LNCAP (cell line): Measurements from ENCODE around the gene LCLAT1.

Experiments used
- TF ChIP-seq, protein P1 (sequence below): fragments of 450-650 bp; IDR thresholded peaks from 2 replicates; pipeline ENCODE4 v1.5.1; 2017; ENCODE audit warnings: mild to moderate bottlenecking

The LCLAT1 gene

DNA sequence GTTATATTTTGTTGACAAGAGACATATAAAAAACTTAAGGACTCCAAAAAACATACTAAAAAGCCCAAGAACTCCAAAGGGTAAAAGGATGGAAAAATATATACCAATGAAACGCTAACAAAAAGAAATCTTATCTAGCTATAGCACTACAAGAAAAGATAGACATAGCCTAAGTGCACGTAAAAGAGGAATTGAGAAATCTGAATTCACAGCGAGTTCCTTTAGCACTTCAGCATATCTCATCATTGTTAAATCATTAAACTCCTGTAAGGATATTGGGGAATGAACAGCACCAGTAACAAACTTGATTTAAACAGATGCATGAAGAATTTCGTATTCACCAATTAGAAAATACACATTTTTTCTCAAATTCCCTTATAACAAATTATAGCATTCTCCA lies 226.1 kb downstream of the LCLAT1 start:
- TF ChIP-seq, protein P1, sequence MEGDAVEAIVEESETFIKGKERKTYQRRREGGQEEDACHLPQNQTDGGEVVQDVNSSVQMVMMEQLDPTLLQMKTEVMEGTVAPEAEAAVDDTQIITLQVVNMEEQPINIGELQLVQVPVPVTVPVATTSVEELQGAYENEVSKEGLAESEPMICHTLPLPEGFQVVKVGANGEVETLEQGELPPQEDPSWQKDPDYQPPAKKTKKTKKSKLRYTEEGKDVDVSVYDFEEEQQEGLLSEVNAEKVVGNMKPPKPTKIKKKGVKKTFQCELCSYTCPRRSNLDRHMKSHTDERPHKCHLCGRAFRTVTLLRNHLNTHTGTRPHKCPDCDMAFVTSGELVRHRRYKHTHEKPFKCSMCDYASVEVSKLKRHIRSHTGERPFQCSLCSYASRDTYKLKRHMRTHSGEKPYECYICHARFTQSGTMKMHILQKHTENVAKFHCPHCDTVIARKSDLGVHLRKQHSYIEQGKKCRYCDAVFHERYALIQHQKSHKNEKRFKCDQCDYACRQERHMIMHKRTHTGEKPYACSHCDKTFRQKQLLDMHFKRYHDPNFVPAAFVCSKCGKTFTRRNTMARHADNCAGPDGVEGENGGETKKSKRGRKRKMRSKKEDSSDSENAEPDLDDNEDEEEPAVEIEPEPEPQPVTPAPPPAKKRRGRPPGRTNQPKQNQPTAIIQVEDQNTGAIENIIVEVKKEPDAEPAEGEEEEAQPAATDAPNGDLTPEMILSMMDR, result no peak

DNA sequence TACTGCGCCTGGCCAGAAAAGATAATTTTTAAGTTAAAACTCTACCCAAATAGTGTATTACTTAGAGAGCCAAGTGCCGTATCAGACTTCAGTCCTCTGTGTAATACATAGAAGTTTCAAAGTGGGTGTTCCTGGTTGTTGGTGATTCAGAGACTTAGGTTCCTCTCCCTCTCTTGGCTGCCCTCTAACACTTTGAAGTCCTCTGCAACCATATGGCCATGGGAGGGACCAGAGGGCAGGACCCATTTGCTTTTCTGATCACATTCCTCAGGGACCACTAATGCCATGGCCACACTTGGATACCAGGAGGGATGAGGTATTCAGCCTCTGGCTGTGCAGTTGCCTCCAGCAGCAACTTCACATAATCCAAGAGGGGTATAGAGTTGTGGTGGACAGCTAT lies 228.7 kb downstream of the LCLAT1 start:
- TF ChIP-seq, protein P1, result no peak

DNA sequence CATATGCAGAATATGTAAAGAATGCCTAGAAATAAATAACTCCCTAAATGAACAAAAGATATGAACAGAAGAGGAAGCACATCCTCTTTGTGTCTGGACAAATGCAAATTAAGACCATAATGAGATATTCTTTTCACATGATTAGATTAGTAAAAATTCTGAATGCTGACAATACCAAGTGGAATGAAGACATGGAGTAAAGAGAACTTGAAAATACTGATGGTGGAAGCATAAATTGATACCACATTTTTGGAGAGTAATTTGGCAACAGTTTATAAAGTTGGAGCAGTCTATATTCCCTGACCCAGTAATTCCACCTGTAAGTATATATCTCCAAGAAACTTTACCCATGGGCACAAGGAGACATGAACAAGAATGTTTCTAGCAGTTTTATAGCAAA lies 230.2 kb downstream of the LCLAT1 start:
- TF ChIP-seq, protein P1, result no peak

DNA sequence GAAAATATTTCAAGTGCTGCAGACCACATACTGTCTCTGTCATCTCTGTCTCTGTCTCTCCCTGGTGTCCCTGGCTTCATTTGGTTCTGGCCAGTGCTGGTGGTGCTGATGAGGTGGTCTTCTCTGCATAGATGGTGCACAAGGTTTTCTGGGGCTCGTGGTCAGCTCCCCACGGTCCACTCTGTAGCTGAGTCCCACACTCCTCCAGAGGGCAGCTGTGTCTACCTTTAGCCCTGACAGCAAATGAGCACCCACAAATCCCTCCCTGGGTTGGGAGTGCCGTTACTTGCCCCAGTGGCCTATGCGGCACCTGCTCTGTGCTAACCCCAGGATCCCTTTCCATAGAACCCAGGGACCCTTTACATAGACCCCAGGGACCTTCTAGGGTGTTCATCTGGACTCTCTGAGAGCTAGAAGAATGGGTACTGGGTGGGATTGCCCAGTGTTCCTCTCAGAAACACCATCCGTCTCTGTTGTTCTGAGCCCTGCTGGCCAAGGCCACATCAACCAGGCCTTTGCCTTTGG lies 230.9 kb downstream of the LCLAT1 start:
- TF ChIP-seq, protein P1, result no peak

DNA sequence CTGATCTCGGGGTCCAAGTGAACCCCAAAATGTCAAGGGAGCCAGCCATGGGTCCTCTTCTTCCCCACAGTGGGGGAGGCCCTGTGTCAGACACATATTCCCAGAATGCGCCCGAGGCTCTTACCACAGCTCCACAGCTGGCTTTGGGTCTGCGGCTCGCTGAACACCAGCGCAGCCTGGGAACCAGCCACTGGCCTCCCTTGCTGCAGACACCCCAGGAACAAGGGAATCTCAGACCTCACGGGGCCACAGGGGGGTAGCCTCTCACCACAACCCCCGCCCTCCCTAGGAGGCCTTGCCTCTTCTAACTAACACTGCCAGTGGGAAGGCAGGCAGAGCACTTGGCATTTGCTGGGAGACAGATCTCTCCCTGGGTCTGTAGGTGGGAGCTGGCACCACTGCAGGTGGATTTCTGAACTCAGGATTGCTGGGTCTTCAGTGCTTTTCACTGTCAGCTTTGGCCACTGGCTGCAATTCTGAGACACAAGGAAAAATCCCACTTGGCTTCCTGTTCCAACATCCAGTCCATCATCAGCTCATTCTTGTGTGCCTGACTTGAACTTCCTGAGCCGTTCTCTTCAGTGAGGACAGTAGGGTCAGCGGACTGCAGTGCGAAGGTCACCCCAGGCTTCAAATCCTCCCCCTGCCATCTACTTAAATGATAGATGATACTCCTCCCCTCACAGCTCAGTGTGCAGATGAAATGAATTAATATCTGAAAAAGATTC lies 231.5 kb downstream of the LCLAT1 start:
- TF ChIP-seq, protein P1, result no peak

DNA sequence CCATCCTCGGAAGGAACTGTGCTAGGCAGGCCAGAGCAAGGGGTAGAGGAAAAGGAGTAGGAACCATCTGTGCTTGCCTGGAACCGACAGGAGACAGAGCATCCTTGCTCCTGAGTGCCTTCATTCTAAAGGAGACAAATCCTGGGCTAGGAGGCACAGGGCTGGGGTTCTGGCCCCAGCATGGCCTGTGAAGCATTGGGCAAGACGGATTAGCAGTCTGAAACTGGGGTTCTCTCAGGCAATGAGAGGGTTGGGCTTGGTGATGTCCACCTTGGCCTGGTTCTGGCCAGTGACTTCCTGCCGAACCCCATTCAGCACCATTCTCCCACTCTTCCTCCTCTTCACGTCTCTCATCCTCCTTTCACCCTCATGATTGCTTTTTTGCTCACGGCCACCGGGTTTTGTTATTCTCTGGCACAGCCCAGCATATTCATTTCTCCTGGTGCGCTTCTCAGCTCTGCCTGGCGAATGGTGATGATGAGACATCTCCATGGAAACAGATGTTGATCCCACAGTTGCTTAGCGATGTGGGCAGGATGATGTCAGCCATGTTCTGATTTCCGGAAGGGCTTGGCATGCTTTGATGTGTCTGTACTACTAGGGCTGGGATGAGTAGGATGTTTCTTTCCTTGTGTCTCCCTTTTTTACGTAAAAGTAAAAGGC lies 232.5 kb downstream of the LCLAT1 start:
- TF ChIP-seq, protein P1, result no peak

DNA sequence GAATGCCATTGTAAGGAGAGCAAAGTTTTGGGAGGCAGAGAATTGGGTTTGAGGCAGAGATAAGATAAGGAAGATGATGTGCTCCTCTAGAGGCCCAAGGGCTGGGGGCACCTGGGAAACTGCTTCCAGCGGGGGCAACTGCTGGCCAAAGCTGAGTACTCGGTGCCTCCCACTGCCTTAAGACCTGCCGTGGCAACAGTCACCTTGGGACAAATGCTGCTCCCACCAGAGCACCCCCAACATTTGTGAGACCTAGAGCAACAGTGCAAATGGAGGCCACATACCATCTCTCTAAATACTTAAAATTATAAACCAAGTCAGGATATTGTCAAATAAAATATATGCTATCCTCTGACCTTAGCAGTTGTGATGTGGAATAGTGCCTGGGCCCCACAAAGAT lies 233.1 kb downstream of the LCLAT1 start:
- TF ChIP-seq, protein P1, result no peak
